Epithelial cell of proximal tubule (primary cell): ENCODE data around the gene ZNF865. TPM values are rescaled to one million over a fixed set of nuclear protein-coding genes. Genes with fewer than 3 reads are reported as not detected.

ENCODE experiments used
- DNase-seq: peaks from one replicate; pipeline ENCODE4 v3.0.0-alpha.2; 2011; ENCODE audit warnings: low read depth
- H3K4me3 ChIP-seq: 2 replicates; pipeline ENCODE4 v1.5.1; 2011; ENCODE audit warnings: low read depth, mild to moderate bottlenecking, low read length
- total RNA-seq: library from RNA; depleted of rRNA; stranded (reverse); fragments of >200 nt; gene quantifications from 2 replicates; pipeline ENCODE4 v1.2.3, GENCODE V29; 2015
- TF ChIP-seq, protein P1 (sequence below): conservative IDR thresholded peaks from 2 replicates; pipeline ENCODE4 v1.5.1; 2012; ENCODE audit warnings: low read depth, mild to moderate bottlenecking, low read length

The ZNF865 gene
- total RNA-seq, 1 donor from 2014 or later: 6.2 TPM

- no peak for DNase-seq
- no peak overlapping the region for H3K4me3 ChIP-seq
- TF ChIP-seq, protein P1, sequence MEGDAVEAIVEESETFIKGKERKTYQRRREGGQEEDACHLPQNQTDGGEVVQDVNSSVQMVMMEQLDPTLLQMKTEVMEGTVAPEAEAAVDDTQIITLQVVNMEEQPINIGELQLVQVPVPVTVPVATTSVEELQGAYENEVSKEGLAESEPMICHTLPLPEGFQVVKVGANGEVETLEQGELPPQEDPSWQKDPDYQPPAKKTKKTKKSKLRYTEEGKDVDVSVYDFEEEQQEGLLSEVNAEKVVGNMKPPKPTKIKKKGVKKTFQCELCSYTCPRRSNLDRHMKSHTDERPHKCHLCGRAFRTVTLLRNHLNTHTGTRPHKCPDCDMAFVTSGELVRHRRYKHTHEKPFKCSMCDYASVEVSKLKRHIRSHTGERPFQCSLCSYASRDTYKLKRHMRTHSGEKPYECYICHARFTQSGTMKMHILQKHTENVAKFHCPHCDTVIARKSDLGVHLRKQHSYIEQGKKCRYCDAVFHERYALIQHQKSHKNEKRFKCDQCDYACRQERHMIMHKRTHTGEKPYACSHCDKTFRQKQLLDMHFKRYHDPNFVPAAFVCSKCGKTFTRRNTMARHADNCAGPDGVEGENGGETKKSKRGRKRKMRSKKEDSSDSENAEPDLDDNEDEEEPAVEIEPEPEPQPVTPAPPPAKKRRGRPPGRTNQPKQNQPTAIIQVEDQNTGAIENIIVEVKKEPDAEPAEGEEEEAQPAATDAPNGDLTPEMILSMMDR: no peak
Observed at GRCh38 chr19:55616395-55616875, 11.0 kb downstream of the ZNF865 start.

DNA sequence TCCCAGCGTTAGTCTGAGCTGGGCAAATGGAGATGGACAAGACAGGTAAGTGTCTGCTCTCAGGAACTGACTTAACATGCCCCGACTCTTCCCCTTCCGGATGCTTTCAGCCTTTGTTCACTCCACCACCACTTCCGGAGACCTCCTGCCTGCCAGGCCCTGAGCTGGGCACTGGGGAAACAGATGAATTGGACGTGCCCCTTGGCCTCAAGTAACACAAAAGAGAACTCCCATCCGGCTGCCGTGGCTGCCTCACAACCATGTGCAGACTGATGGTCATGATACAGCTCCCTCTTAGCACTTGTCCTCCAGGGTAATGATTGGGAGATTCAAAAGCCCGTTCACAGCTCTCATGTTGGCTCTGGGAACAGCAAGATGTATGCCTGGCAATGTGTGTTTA is 12.0 kb downstream of the ZNF865 start:
- no peak for DNase-seq
- TF ChIP-seq, protein P1: no peak
- H3K4me3 ChIP-seq: no peak overlapping the region

- no peak for DNase-seq
- TF ChIP-seq, protein P1: no peak
- no peak overlapping the region for H3K4me3 ChIP-seq
Observed at GRCh38 chr19:55618426-55618825, 13.0 kb downstream of the ZNF865 start.

DNA sequence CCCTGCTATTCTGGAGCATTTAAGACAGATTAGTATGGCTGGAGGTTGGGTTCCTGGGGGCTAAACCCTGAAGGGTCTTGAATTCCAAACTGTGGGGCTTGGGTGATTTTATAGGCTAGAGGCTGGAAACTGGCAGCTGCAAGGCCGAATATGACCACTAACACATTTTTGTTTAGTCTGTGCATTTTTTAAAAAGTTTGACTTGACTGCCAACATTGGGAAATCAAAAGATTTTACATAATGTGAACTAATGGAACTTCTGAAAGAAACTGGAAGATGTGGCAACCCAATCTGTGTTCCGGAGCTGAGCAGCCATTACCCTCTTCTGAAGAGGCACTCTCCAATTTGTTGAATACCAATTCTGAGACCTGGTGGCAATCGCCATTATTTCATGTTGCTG is 13.8 kb downstream of the ZNF865 start:
- DNase-seq: no peak
- H3K4me3 ChIP-seq: no peak overlapping the region
- TF ChIP-seq, protein P1: no peak

- TF ChIP-seq, protein P1: no peak
- no peak for DNase-seq
- H3K4me3 ChIP-seq: no peak overlapping the region
Observed at GRCh38 chr19:55620410-55621204, 15.2 kb downstream of the ZNF865 start.

- TF ChIP-seq, protein P1: no peak
- no peak for DNase-seq
- H3K4me3 ChIP-seq: no peak overlapping the region
Observed at GRCh38 chr19:55621205-55621672, 15.8 kb downstream of the ZNF865 start.
